PC-9 (cell line): ENCODE data around the gene SLC7A10. TPM values are rescaled to one million over a fixed set of nuclear protein-coding genes. Genes with fewer than 3 reads are reported as not detected.

Experiments used
- BruUV-seq: library from RNA; stranded (reverse); fragments of 400-500 nt; replicated peaks from 2 replicates; lab custom pipeline; 2021; lab: Mats Ljungman, UMichigan
- CTCF ChIA-PET: fragments of 300-600 bp; sonication (Branson Sonifier 250); formaldehyde crosslinking; loops from one replicate; lab custom pipeline; 2022; ENCODE audit warnings: antibody characterized with exemption; lab: Charles Lee
- POLR2A ChIA-PET: fragments of 300-600 bp; sonication (Branson Sonifier 250); formaldehyde crosslinking; loops from one replicate; lab custom pipeline; 2022; ENCODE audit warnings: antibody characterized with exemption; ENCODE audit not compliant: unreplicated experiment; lab: Charles Lee
- DNase-seq, 2 experiments: peaks; one replicate each; pipeline versions ENCODE4 v3.0.0 to v3.0.0-alpha.2; 2015 to 2022; ENCODE audit warnings: mixed read lengths in 1 of 2
- H2AFZ ChIP-seq: fragments of 200-600 bp; sonication (generic); 2 replicates; pipeline ENCODE4 v1.8.1; 2017; ENCODE audit warnings: antibody characterized with exemption
- H3F3A ChIP-seq: fragments of 200-600 bp; sonication (generic); 2 replicates; pipeline ENCODE4 v1.8.1; 2017; ENCODE audit warnings: antibody characterized with exemption, mild to moderate bottlenecking, low read depth; ENCODE audit not compliant: insufficient read depth
- H3K27ac ChIP-seq: fragments of 200-600 bp; sonication (generic); 2 replicates; pipeline ENCODE4 v1.6.1; 2016; ENCODE audit warnings: mixed run types
- H3K27me3 ChIP-seq: fragments of 200-600 bp; sonication (generic); 2 replicates; pipeline ENCODE4 v1.6.1; 2016; ENCODE audit warnings: low read depth, mixed run types; ENCODE audit not compliant: insufficient read depth
- H3K36me3 ChIP-seq: fragments of 200-600 bp; sonication (generic); 2 replicates; pipeline ENCODE4 v1.6.1; 2016; ENCODE audit warnings: low read depth, mixed run types
- H3K4me1 ChIP-seq: fragments of 200-600 bp; sonication (generic); replicated peaks from 2 replicates; pipeline ENCODE4 v1.6.1; 2016; ENCODE audit warnings: mixed run types; ENCODE audit not compliant: insufficient read depth
- H3K4me2 ChIP-seq: fragments of 200-600 bp; sonication (generic); 2 replicates; pipeline ENCODE4 v1.6.1; 2017; ENCODE audit warnings: mixed run types
- H3K4me3 ChIP-seq: fragments of 200-600 bp; sonication (generic); 2 replicates; pipeline ENCODE4 v1.6.1; 2016; ENCODE audit warnings: mixed run types
- H3K79me2 ChIP-seq: fragments of 200-600 bp; sonication (generic); 2 replicates; pipeline ENCODE4 v1.6.1; 2017; ENCODE audit warnings: low read depth, mixed run types
- H3K9me2 ChIP-seq: fragments of 200-600 bp; sonication (generic); 2 replicates; pipeline ENCODE4 v1.8.1; 2017; ENCODE audit warnings: mild to moderate bottlenecking; ENCODE audit not compliant: insufficient read depth
- H3K9me3 ChIP-seq: fragments of 200-600 bp; sonication (generic); 2 replicates; pipeline ENCODE4 v1.8.1; 2016; ENCODE audit warnings: low read depth; ENCODE audit not compliant: insufficient read depth
- H4K20me1 ChIP-seq: fragments of 200-600 bp; sonication (generic); 2 replicates; pipeline ENCODE4 v1.8.1; 2017; ENCODE audit not compliant: insufficient read depth
- EZH2 ChIP-seq: fragments of 200-600 bp; sonication (generic); IDR thresholded peaks from 2 replicates; pipeline ENCODE4 v1.8.0; 2017; ENCODE audit warnings: antibody characterized with exemption, low read depth
- intact Hi-C: fragments of 100-400 bp; cut with micrococcal nuclease; formaldehyde crosslinking; loops from one replicate; pipeline ENCODE4 v1.10.0; 2022; ENCODE audit not compliant: unreplicated experiment
- total RNA-seq: library from RNA; stranded (reverse); gene quantifications from 2 replicates; pipeline ENCODE4 v1.2.3, GENCODE V29; 2021
- TF ChIP-seq, protein P1 (sequence below): fragments of 200-600 bp; sonication (generic); conservative IDR thresholded peaks from 2 replicates; pipeline ENCODE4 v1.6.1; 2017; ENCODE audit warnings: mixed run types, antibody characterized with exemption, mild to moderate bottlenecking, moderate library complexity

The SLC7A10 gene
- total RNA-seq, 1 experiment from 2014 or later: not detected

DNA sequence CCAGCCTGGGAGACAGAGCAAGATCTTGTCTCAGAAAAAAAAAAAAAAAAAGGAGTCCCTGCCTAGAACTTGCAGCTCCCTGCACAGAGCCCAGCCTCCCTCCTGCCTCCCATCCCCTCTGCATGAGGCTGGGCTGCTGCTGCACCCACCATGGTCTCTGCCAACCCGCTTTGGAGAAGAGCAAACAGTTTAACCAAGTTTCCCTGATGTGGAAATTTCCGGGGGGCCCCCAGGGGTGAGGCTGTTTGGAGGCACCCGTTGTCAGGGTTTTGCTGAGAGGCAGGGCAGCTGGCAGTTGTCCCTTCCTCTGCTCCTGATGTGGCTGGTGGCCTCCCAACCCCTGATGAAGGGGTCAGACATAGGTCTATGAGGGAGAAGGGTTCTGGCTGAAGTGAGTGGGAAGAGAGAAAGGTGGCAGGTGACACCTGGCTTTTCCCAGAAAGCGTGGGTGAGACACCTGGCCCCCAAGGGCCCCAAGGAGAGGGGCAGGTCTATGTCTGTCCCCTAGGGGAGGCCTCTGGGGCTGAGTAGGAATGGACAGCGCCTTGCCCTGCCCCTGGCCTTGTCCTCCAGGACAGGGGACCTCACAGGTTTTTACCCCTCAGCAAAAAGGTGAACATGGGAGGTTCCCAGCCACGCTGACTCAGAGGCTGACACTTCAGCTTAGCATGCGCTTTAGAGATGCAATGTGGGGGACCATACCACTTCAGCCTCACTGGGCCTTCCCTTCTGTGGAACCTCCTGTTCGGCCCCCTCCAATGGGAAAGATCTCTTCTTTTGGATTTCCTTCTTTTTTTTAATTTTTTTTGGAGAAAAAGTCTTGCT is 26.0 kb downstream of the SLC7A10 start:
- no peak for DNase-seq
- no peaks in the 10 kb centered on the region for H3K9me3 ChIP-seq
- CTCF ChIA-PET: interaction anchor here (0.6 kb wide), 1 partner anchor 14 kb away, joined by 4 read pairs; no protein-coding TSS in a partner anchor
- BruUV-seq: no TSS peak
- H3K4me2 ChIP-seq: no peak overlapping the region
- no peak overlapping the region for H2AFZ ChIP-seq
- intact Hi-C loops: no loop called here
- TF ChIP-seq, protein P1, sequence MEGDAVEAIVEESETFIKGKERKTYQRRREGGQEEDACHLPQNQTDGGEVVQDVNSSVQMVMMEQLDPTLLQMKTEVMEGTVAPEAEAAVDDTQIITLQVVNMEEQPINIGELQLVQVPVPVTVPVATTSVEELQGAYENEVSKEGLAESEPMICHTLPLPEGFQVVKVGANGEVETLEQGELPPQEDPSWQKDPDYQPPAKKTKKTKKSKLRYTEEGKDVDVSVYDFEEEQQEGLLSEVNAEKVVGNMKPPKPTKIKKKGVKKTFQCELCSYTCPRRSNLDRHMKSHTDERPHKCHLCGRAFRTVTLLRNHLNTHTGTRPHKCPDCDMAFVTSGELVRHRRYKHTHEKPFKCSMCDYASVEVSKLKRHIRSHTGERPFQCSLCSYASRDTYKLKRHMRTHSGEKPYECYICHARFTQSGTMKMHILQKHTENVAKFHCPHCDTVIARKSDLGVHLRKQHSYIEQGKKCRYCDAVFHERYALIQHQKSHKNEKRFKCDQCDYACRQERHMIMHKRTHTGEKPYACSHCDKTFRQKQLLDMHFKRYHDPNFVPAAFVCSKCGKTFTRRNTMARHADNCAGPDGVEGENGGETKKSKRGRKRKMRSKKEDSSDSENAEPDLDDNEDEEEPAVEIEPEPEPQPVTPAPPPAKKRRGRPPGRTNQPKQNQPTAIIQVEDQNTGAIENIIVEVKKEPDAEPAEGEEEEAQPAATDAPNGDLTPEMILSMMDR: no peak
- no peak for TF ChIP-seq EZH2
- no peaks in the 10 kb centered on the region for H3F3A ChIP-seq
- no peak overlapping the region for H3K4me3 ChIP-seq
- H3K27me3 ChIP-seq: no peaks in the 10 kb centered on the region; the same call in 1 of the 2 replicates
- no peaks in the 10 kb centered on the region for H4K20me1 ChIP-seq
- no peaks in the 10 kb centered on the region for H3K79me2 ChIP-seq
- H3K9me2 ChIP-seq: no peaks in the 10 kb centered on the region
- H3K4me1 ChIP-seq: no peaks in the 10 kb centered on the region
- H3K36me3 ChIP-seq: no peaks in the 10 kb centered on the region
- POLR2A ChIA-PET: interaction anchor here (0.6 kb wide), 1 partner anchor 36 kb away, joined by 3 read pairs; no protein-coding TSS in a partner anchor
- no peak overlapping the region for H3K27ac ChIP-seq

DNA sequence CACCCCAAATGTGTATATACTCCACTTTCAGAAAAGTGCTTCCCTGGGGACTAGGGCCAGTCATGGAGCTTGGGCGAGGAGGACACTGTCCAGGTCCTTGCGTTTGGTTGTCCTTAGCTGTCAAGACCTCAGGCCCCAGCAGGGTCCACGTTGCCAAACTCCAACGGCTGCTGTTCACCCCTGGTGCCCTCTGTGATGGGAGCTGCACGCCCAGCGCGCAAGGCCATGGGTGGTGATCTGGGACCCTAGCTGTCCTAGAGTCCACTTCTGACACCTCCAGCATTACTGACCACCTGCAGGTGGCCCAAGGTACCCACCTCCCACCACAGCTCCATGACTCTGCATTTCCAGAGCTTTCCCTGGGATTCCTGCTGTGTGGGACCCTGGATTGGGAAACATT is 27.5 kb downstream of the SLC7A10 start:
- Histone ChIP-seq H3K9me2 (no peaks in the 10 kb centered on the region), H3K9me3 (no peaks in the 10 kb centered on the region), H3K4me1 (no peaks in the 10 kb centered on the region), H2AFZ (no peak overlapping the region), H3K27ac (no peak overlapping the region), H3K4me2 (no peak overlapping the region), H4K20me1 (no peaks in the 10 kb centered on the region), H3K27me3 (peaks cover 7% of the 10 kb centered on the region), H3F3A (no peaks in the 10 kb centered on the region), H3K79me2 (no peaks in the 10 kb centered on the region), H3K4me3 (no peak overlapping the region), H3K36me3 (no peaks in the 10 kb centered on the region)
- intact Hi-C loops: no loop called here
- ChIA-PET CTCF (no interaction called here), POLR2A (no interaction called here)
- no TSS peak for BruUV-seq
- TF ChIP-seq, protein P1: no peak
- TF ChIP-seq EZH2: no peak
- no peak for DNase-seq

DNA sequence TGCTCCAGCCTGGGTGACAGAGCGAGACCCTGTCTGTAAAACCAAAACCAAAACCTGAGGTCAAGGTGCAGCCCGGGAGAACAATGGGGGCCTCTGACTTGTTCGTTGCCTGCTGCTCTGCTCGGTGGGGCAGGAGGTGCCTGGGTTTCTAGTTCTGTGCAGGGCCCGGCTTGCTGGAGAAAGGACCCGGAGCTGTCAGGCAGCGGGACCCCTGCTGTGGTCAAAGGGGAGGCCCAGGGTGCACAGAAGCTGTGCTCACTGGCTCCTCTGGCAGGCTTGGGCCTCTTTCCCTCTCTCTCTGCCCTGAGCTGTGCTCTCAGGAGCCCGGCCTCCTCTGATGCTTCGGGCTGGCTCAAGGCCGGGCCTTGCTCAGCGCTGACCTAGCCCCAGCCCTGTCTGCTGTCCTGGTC is 28.1 kb downstream of the SLC7A10 start:
- H3K4me3 ChIP-seq: no peak overlapping the region
- ChIA-PET CTCF (no interaction called here), POLR2A (no interaction called here)
- H3K9me2 ChIP-seq: no peaks in the 10 kb centered on the region
- no peak overlapping the region for H3K27ac ChIP-seq
- no peaks in the 10 kb centered on the region for H4K20me1 ChIP-seq
- H3K4me2 ChIP-seq: no peak overlapping the region
- no peaks in the 10 kb centered on the region for H3F3A ChIP-seq
- no peak overlapping the region for H2AFZ ChIP-seq
- no peaks in the 10 kb centered on the region for H3K4me1 ChIP-seq
- H3K36me3 ChIP-seq: no peaks in the 10 kb centered on the region
- no peaks in the 10 kb centered on the region for H3K79me2 ChIP-seq
- intact Hi-C loops: no loop called here
- BruUV-seq: no TSS peak
- TF ChIP-seq EZH2: no peak
- TF ChIP-seq, protein P1: no peak
- no peak for DNase-seq
- H3K27me3 ChIP-seq: peaks cover 12% of the 10 kb centered on the region
- H3K9me3 ChIP-seq: no peaks in the 10 kb centered on the region
